GM19372 (cell line): ENCODE data around the gene TOM1.

ENCODE experiments used
- ATAC-seq: cut with Tn5 transposase; IDR thresholded peaks from one replicate; pipeline ENCODE4 v1.9.1; 2021; ENCODE audit warnings: mild to moderate bottlenecking, low read depth, moderate library complexity; ENCODE audit not compliant: unreplicated experiment

The TOM1 gene

GRCh38 chr22:35299673-35300499 lies at the start of gene TOM1:
TSS of gene TOM1 (plus strand) at chr22:35299894. CDS start at chr22:35299929, 35 bp downstream.
- ATAC-seq = peak; percentile 95

DNA sequence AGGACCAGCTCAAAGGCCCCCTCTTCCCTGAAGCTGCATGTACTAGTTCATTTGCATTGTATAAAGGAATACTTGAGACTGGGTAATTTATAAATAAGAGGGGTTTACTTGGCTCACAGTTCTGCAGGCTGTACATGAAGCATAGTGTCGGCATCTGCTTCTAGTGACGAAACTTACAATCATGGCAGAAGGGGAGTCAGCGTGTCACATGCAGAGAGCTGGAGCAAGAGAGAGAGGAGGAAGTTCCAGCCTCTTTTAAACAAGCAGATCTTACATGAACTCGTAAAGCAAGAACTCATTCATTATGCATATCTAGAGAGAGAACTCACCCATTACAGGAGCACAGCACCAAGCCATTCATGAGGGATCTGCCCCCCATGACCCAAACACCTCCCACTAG lies 49.5 kb upstream of the TOM1 start:
- ATAC-seq = no peak

GRCh38 chr22:35253946-35254345 lies 45.7 kb upstream of the TOM1 start:
- no peak for ATAC-seq

GRCh38 chr22:35257002-35257320 lies 42.7 kb upstream of the TOM1 start:
- no peak for ATAC-seq

DNA sequence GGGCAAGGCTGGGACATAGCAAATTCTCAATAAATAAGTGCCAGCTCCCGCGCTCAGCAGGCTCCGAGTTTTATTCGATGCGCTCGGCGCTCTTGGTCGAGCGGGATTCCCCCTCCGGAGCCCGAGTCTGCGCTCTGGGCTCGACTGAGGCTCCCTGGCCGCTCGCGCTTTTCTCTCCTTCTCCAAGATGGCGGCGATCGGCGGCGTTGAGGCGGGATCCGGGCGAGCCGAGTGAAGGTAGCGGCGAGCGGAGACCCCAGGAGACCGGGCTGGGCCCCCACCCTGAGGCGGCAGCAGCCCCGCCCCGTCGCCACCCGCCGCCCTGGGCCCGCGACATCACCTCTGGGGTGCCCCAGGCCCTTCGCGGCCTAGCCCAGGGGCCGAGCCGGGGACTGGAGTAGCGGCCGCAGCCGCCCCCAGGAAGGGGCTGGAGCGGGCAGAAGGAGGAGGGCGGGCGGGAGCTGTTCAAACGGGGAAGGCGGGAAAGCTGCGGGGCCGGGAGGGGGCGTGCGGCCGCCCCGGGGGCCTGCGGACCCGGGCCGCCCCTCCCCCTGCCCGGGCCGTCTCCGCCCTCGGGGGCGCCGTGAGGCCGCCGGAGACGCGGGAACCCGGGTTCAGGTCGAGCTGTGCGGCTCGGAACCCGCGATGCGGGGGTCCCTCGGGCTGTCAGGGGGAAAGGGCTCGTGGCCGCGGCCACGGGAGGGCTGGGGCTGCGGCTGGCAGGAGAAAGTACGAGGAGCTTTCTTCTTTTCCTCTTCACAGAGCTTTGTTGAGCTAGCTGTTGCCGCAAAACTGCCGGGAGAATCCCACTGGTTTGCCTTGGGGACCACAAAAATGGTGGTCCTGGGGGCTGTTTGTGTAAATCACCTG lies 42.1 kb upstream of the TOM1 start, which contains the start of gene HMGXB4:
Gene HMGXB4, plus strand, starts transcription at position 173 of the 870 bp plus-strand sequence. CDS start 4,898 bp downstream, outside the sequence.
- ATAC-seq = peak; percentile 86

- no peak for ATAC-seq
Observed at GRCh38 chr22:35258191-35258988, 41.3 kb upstream of the TOM1 start.

DNA sequence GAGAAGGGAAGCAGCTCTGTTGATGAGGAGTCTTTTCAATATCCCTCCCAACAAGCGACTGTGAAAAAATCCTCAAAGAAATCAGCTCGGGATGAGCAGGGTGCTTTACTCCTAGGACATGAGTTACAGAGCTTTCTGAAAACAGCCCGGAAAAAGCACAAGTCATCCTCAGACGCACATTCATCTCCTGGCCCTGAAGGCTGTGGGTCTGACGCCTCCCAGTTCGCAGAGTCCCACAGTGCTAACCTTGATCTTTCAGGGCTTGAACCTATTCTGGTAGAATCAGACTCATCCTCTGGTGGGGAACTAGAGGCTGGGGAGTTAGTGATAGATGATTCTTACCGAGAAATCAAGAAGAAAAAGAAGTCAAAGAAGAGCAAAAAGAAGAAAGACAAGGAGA lies 34.7 kb upstream of the TOM1 start:
- ATAC-seq = no peak

DNA sequence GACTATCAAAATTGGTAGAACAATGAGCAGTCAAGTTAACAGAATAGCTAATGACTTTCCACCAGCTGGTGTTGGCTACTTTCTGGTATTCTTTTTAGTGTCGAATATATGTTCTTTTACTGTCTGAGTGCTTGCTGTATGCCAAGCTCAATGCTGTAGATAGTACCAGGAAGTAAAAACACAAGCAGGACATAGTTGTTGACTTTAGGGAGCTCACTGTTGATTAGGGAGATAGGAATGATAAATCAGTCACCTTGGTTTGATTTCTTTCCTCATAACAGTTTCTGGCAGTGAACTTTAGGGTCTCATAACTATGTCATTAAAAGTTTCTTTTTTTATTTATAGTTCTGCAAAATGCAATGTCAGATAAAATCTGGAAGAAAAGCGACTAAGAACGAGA lies 33.4 kb upstream of the TOM1 start:
- ATAC-seq = no peak

GRCh38 chr22:35269630-35270029 lies 30.1 kb upstream of the TOM1 start:
- ATAC-seq = no peak

DNA sequence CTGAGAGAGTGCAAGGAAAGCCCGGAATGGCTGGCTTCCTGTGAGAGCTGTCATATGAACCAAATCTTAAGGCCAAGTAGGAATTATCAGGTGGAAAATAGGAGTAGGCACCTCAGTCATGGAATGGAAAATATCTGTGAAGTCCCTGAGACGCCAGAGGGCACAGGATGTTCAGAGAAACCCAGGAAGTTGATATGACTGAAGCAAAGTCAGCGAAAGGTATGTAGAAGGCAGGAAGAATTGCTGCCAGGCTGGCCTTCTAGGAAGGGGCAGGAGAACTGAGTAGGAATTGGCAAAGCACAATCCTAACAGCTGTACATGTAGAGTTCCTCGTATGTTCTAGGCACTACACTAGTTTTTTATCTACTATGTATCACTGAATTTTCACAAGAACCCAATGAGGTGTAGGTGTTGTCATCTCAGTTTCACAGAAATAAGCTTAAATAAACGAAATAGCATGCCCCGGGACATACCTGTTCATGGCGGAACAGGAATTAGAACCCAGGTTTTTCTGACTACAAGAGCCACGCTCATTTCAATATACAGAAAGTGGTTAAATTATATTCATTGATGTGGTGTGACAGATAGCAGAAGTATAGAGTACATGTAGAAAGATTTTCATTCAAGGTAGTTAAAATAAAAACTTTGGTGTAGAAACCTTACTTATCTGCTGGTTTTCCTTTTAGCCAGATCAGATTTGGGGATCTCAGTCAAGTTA lies 25.4 kb upstream of the TOM1 start:
- no peak for ATAC-seq

GRCh38 chr22:35275580-35275979 lies 24.1 kb upstream of the TOM1 start:
- ATAC-seq = no peak

DNA sequence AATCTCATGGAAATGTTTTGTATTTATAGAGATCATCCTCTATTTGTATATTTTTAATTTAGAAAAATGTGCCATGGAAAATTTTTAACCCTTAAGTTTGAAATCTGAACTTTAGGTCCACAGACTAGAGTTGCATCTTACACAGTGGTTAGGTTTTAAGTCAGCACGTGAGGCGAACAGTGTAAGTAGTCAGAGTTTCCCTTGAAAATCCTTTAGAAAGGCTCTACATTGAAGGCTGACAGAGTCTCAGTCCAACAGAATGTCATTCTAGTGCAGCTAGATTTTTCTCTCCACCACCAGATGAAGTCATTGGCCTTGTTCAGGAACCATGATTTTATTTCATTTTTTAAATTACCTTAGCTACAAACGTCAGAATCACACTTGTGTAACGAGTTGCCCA lies 23.7 kb upstream of the TOM1 start:
- no peak for ATAC-seq

- no peak for ATAC-seq
Observed at GRCh38 chr22:35288116-35288515, 11.6 kb upstream of the TOM1 start.

DNA sequence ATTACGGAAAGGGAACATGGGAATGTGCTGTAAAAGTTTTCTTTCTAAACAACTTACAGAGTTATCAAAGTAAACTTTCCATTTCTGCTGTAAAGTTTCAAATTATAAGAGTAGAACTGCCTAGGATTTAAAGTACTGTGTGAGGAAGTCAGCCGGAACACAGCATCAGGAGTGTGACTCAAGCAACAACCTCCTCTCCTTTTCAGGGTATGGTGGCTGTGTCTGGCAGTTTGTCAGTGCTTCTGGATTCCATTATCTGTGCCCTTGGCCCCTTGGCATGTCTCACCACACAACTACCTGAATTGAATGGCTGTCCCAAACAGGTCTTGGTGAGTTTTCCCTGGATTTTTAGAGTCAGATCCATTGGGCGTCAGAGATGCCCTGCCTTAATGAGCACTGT lies 6.9 kb upstream of the TOM1 start:
- ATAC-seq = no peak

- no peak for ATAC-seq
Observed at GRCh38 chr22:35296051-35296450, 3.6 kb upstream of the TOM1 start.

- no peak for ATAC-seq
Observed at GRCh38 chr22:35299217-35299672, 449 bp upstream of the TOM1 start.

DNA sequence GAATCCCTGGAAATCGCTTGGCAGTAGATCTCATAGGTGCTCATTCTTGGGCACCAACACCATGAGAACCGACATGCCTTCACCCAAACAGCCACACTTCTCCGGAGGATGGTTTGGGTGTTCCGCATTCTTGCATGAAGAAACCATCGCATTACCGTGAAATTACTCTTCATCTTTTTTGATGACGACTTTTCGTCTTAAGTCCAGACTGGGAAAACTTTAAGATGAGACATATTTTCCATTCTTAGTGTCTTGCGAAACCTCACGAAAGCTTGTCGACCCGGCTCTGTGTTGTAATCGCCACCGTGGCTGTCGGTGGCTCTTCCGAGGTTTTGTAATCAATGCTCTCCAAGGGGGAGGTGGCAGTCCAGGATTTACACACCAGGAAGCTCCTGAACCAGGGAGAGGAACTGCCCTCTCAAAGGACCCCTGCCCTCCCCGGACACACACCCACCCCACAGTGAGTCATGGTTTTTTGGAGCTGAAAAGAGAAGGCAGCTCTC lies 1.7 kb downstream of the TOM1 start:
- ATAC-seq = no peak

DNA sequence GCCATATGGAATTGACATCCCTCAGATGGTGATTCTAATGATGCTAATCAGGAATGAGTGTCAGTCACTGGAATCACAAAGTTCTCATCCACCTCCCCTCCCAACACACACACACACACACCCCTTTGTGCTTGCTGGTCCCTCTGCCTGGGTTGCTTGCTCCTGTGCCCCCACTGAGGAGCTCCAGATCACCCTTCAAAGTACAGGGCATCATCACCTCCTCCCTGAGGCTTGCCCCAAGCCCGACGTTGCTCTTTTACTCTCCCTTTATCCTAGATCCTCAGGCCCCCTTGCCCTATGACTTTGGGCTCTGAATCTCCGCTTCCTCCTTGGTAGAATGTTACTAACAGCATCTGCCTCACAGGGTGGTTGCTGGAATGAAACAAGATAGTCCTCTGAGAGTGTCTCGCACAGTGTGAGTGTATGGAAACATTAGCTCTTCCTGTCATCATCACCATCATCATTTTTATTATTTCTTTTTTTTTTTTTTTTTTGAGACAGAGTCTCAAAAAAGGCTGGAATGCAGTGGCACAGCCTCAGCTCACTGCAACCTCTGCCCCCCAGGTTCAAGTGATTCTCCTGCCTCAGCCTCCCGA lies 3.4 kb downstream of the TOM1 start:
- no peak for ATAC-seq

GRCh38 chr22:35305525-35306070 lies 5.9 kb downstream of the TOM1 start:
- ATAC-seq = no peak
